Mesenchymal stem cell (in vitro differentiated cells and primary cell): ENCODE measurements around the gene STAM.

Experiments used
- DNase-seq: peaks from one replicate; pipeline ENCODE4 v3.0.0-alpha.2; 2013
- H2AFZ ChIP-seq: one replicate; pipeline ENCODE4 v1.6.1; 2013; ENCODE audit warnings: low read depth, mild to moderate bottlenecking, control low read depth, inconsistent platforms, low read length, moderate library complexity
- H2AK5ac ChIP-seq: 2 replicates; pipeline ENCODE4 v1.6.1; 2013; ENCODE audit warnings: low read length, moderate library complexity, mild to moderate bottlenecking, inconsistent platforms; ENCODE audit not compliant: severe bottlenecking
- H2BK120ac ChIP-seq: one replicate; pipeline ENCODE4 v1.6.1; 2013; ENCODE audit warnings: low read depth, mild to moderate bottlenecking, inconsistent platforms, low read length, moderate library complexity
- H2BK12ac ChIP-seq, 2 experiments: one replicate each; pipeline ENCODE4 v1.6.1; 2013; ENCODE audit warnings: inconsistent platforms in 2 of 2, low read length in 2 of 2, mild to moderate bottlenecking in 2 of 2, moderate library complexity in 2 of 2, control low read depth in 1 of 2
- H2BK15ac ChIP-seq: one replicate; pipeline ENCODE4 v1.6.1; 2013; ENCODE audit warnings: mild to moderate bottlenecking, low read depth, inconsistent platforms; ENCODE audit not compliant: poor library complexity, severe bottlenecking
- H2BK5ac ChIP-seq: 2 replicates; pipeline ENCODE4 v1.6.1; 2013; ENCODE audit warnings: low read depth, mild to moderate bottlenecking, low read length, control low read depth, inconsistent platforms; ENCODE audit not compliant: poor library complexity, severe bottlenecking
- H3K14ac ChIP-seq, 2 experiments: one replicate each; pipeline ENCODE4 v1.6.1; 2013; ENCODE audit warnings: inconsistent platforms in 2 of 2, low read length in 2 of 2, control low read depth in 1 of 2, mild to moderate bottlenecking in 1 of 2, moderate library complexity in 1 of 2
- H3K18ac ChIP-seq, 2 experiments: one replicate each; pipeline ENCODE4 v1.6.1; 2013; ENCODE audit warnings: inconsistent platforms in 2 of 2, low read length in 2 of 2, control low read depth in 1 of 2, low read depth in 1 of 2, mild to moderate bottlenecking in 1 of 2
- H3K23ac ChIP-seq, 2 experiments: one replicate each; pipeline ENCODE4 v1.6.1; 2013; ENCODE audit warnings: inconsistent platforms in 2 of 2, low read length in 2 of 2, mild to moderate bottlenecking in 2 of 2, moderate library complexity in 2 of 2, control low read depth in 1 of 2
- H3K27ac ChIP-seq: 2 replicates; pipeline ENCODE4 v1.5.1; 2013; ENCODE audit warnings: mild to moderate bottlenecking, moderate library complexity, low read length, control low read depth, inconsistent platforms; ENCODE audit not compliant: poor library complexity, severe bottlenecking
- H3K27me3 ChIP-seq, 2 experiments: 2 replicates each; pipeline versions ENCODE4 v1.6.1 to v1.7.0; 2013; ENCODE audit warnings: low read length in 2 of 2, mild to moderate bottlenecking in 2 of 2, moderate library complexity in 2 of 2, control low read depth in 1 of 2, inconsistent platforms in 1 of 2; ENCODE audit not compliant: control insufficient read depth in 1 of 2, insufficient read depth in 1 of 2
- H3K36me3 ChIP-seq, 2 experiments: 2 replicates each; pipeline versions ENCODE4 v1.6.1 to v1.7.0; 2013; ENCODE audit warnings: low read length in 2 of 2, control low read depth in 1 of 2, inconsistent platforms in 1 of 2, low read depth in 1 of 2, mild to moderate bottlenecking in 1 of 2; ENCODE audit not compliant: insufficient read depth in 2 of 2, control insufficient read depth in 1 of 2
- H3K4ac ChIP-seq, 2 experiments: one replicate each; pipeline ENCODE4 v1.6.1; 2013; ENCODE audit warnings: inconsistent platforms in 2 of 2, low read length in 2 of 2, mild to moderate bottlenecking in 2 of 2, moderate library complexity in 2 of 2, control low read depth in 1 of 2, low read depth in 1 of 2
- H3K4me1 ChIP-seq: 2 replicates; pipeline ENCODE4 v1.6.1; 2013; ENCODE audit warnings: low read depth, low read length, control low read depth; ENCODE audit not compliant: control insufficient read depth, insufficient read depth
- H3K4me2 ChIP-seq: 2 replicates; pipeline ENCODE4 v1.6.1; 2013; ENCODE audit warnings: low read length, mild to moderate bottlenecking, inconsistent platforms; ENCODE audit not compliant: poor library complexity, severe bottlenecking
- H3K4me3 ChIP-seq, 2 experiments: 2 replicates each; pipeline versions ENCODE4 v1.5.1 to v1.7.0; 2013; ENCODE audit warnings: low read length in 2 of 2, mild to moderate bottlenecking in 2 of 2, control low read depth in 1 of 2, low read depth in 1 of 2; ENCODE audit not compliant: insufficient read depth in 1 of 2
- H3K79me1 ChIP-seq: replicated peaks from 2 replicates; pipeline ENCODE4 v1.6.1; 2013; ENCODE audit warnings: mild to moderate bottlenecking, control low read depth, low read length, inconsistent platforms; ENCODE audit not compliant: poor library complexity, severe bottlenecking
- H3K9ac ChIP-seq: 2 replicates; pipeline ENCODE4 v1.7.0; 2013; ENCODE audit warnings: mild to moderate bottlenecking, low read length, moderate library complexity
- H3K9me3 ChIP-seq: 2 replicates; pipeline ENCODE4 v1.7.0; 2013; ENCODE audit warnings: mild to moderate bottlenecking, low read length; ENCODE audit not compliant: control insufficient read depth
- H4K8ac ChIP-seq: one replicate; pipeline ENCODE4 v1.6.1; 2013; ENCODE audit warnings: inconsistent platforms, mild to moderate bottlenecking, low read length, moderate library complexity
- H4K91ac ChIP-seq: one replicate; pipeline ENCODE4 v1.6.1; 2013; ENCODE audit warnings: mild to moderate bottlenecking, low read length, inconsistent platforms
- WGBS: methylation state at CpG from one replicate; pipeline ENCODE4 v1.1.7; 2013; ENCODE audit warnings: mixed read lengths; 5-methylcytosine and 5-hydroxymethylcytosine counted together

Gene STAM

GRCh38 chr10:17689137-17689536 lies 45.2 kb downstream of the STAM start:
- H3K23ac ChIP-seq, result no peak overlapping the region
- H2AK5ac ChIP-seq, result no peak overlapping the region
- no peak overlapping the region for H3K4ac ChIP-seq
- H3K27me3 ChIP-seq, result no peaks in the 10 kb centered on the region
- H3K36me3 ChIP-seq, result peaks cover 0 to 50% of the 10 kb centered on the region in 2 experiments
- no peak overlapping the region for H3K18ac ChIP-seq
- no peak overlapping the region for H2BK5ac ChIP-seq
- H4K8ac ChIP-seq, result no peak overlapping the region
- H2BK120ac ChIP-seq, result no peak overlapping the region
- no peak overlapping the region for H2BK15ac ChIP-seq
- no peak for DNase-seq
- peaks cover 18% of the 10 kb centered on the region for H3K79me1 ChIP-seq
- H3K9me3 ChIP-seq, result no peaks in the 10 kb centered on the region
- no peak overlapping the region for H4K91ac ChIP-seq
- no peak overlapping the region for H3K4me3 ChIP-seq
- no peak overlapping the region for H3K9ac ChIP-seq
- H2BK12ac ChIP-seq, result no peak overlapping the region
- no peak overlapping the region for H3K4me2 ChIP-seq
- H3K4me1 ChIP-seq, result peaks cover 6% of the 10 kb centered on the region
- H3K27ac ChIP-seq, result no peak overlapping the region
- H2AFZ ChIP-seq, result no peak overlapping the region
- H3K14ac ChIP-seq, result no peak overlapping the region

- Histone ChIP-seq H2BK120ac (no peak overlapping the region), H3K27ac (no peak overlapping the region), H3K9ac (no peak overlapping the region), H3K4me2 (no peak overlapping the region), H3K4ac (no peak overlapping the region), H3K23ac (no peak overlapping the region), H4K91ac (no peak overlapping the region), H3K36me3 (peaks cover 0 to 79% of the 10 kb centered on the region in 2 experiments), H2BK5ac (no peak overlapping the region), H3K9me3 (no peaks in the 10 kb centered on the region), H4K8ac (no peak overlapping the region), H3K18ac (no peak overlapping the region), H3K4me1 (peaks cover 2% of the 10 kb centered on the region), H3K79me1 (peaks cover 15% of the 10 kb centered on the region), H2BK12ac (no peak overlapping the region), H3K14ac (no peak overlapping the region), H2AFZ (no peak overlapping the region), H2BK15ac (no peak overlapping the region), H2AK5ac (no peak overlapping the region), H3K27me3 (no peaks in the 10 kb centered on the region), H3K4me3 (no peak overlapping the region)
- WGBS, result no CpG with 5 or more reads among the region's 1 CpG
- no peak for DNase-seq
Observed at GRCh38 chr10:17693009-17693408, 49.1 kb downstream of the STAM start.

- H3K36me3 ChIP-seq, result peaks cover 0 to 74% of the 10 kb centered on the region in 2 experiments
- no peak overlapping the region for H3K18ac ChIP-seq
- no peak overlapping the region for H3K9ac ChIP-seq
- H3K4me3 ChIP-seq, result no peak overlapping the region
- no peak overlapping the region for H4K8ac ChIP-seq
- no peak overlapping the region for H3K14ac ChIP-seq
- 93% methylated on average over 3 of the region's 4 CpGs for whole genome bisulfite sequencing
- no peaks in the 10 kb centered on the region for H3K4me1 ChIP-seq
- no peak overlapping the region for H3K4me2 ChIP-seq
- no peak overlapping the region for H2BK5ac ChIP-seq
- H3K23ac ChIP-seq, result no peak overlapping the region
- H3K9me3 ChIP-seq, result no peaks in the 10 kb centered on the region
- no peaks in the 10 kb centered on the region for H3K27me3 ChIP-seq
- no peak overlapping the region for H3K27ac ChIP-seq
- DNase-seq, result no peak
- no peak overlapping the region for H3K4ac ChIP-seq
- no peak overlapping the region for H2BK12ac ChIP-seq
- no peak overlapping the region for H2AK5ac ChIP-seq
- H3K79me1 ChIP-seq, result peaks cover 10% of the 10 kb centered on the region
- H2BK15ac ChIP-seq, result no peak overlapping the region
- H2AFZ ChIP-seq, result no peak overlapping the region
- H2BK120ac ChIP-seq, result no peak overlapping the region
- no peak overlapping the region for H4K91ac ChIP-seq
Observed at GRCh38 chr10:17698696-17699095, 54.7 kb downstream of the STAM start.

- Histone ChIP-seq H3K36me3 (peaks cover 0 to 76% of the 10 kb centered on the region in 2 experiments), H3K23ac (no peak overlapping the region), H3K4ac (no peak overlapping the region), H3K79me1 (peaks cover 7% of the 10 kb centered on the region), H3K9ac (no peak overlapping the region), H3K27ac (no peak overlapping the region), H2AFZ (no peak overlapping the region), H3K4me3 (no peak overlapping the region), H3K14ac (no peak overlapping the region), H3K9me3 (no peaks in the 10 kb centered on the region), H3K18ac (no peak overlapping the region), H4K91ac (no peak overlapping the region), H2BK15ac (no peak overlapping the region), H2AK5ac (no peak overlapping the region), H2BK5ac (no peak overlapping the region), H3K27me3 (no peaks in the 10 kb centered on the region), H3K4me1 (no peaks in the 10 kb centered on the region), H2BK120ac (no peak overlapping the region), H3K4me2 (no peak overlapping the region), H4K8ac (no peak overlapping the region), H2BK12ac (no peak overlapping the region)
- no peak for DNase-seq
- 100% methylated on average over 3 of the region's 3 CpGs for WGBS
Observed at GRCh38 chr10:17701301-17701700, 57.4 kb downstream of the STAM start.
